HG03354 (cell line): Measurements from ENCODE around the gene TMEM253.

Experiments
- ATAC-seq: cut with Tn5 transposase; IDR thresholded peaks from one replicate; pipeline ENCODE4 v1.9.1; 2021; ENCODE audit warnings: mild to moderate bottlenecking; ENCODE audit not compliant: unreplicated experiment, poor library complexity, severe bottlenecking

TMEM253 gene

DNA sequence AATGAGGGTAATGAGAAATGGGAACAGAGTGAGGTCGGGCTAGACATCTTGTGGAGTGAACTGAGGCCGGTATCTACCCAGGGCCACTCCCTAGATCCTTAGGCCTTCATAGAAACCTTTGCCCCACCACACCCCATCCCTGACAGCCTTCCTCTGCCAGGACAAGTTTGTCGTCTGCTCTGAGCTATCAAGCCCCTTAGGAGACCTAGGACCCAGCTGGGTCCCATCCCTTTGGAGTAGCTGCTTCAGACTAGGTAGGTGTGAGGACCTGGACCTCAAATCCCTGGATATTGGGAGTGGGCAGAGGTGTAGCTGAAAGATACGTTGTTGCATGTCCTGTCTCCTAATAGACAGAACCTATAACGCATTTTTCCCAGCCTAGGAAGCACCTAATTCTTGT is at the start of gene TMEM253:
TSS of gene TMEM253 (plus strand) at position 136 of the 400 bp plus-strand sequence. CDS start 278 bp downstream, outside the sequence.
- no peak for ATAC-seq

- no peak for ATAC-seq
Measured at GRCh38 chr14:21053184-21054122, 47.4 kb upstream of the TMEM253 start.

GRCh38 chr14:21054123-21054767 is 46.6 kb upstream of the TMEM253 start:
- ATAC-seq: no peak

DNA sequence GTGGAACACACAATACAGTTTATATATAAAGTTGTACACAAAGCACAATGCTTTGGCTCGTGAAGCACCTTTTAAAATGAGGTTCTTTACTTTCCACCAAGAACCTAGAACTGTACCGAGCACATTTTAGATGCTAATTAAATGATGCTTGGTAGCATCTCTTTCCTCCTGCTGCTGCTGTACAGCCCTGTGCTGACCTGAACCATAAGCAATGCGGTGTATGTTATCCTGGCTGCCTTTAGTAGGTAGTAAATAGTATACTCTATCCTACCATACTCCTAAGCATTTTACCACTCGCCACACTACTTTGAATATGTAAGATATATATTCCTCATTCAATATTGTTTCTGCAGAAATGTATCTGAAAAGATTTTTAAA is 46.1 kb upstream of the TMEM253 start:
- no peak for ATAC-seq

GRCh38 chr14:21055432-21056117 is 45.3 kb upstream of the TMEM253 start:
- no peak for ATAC-seq

DNA sequence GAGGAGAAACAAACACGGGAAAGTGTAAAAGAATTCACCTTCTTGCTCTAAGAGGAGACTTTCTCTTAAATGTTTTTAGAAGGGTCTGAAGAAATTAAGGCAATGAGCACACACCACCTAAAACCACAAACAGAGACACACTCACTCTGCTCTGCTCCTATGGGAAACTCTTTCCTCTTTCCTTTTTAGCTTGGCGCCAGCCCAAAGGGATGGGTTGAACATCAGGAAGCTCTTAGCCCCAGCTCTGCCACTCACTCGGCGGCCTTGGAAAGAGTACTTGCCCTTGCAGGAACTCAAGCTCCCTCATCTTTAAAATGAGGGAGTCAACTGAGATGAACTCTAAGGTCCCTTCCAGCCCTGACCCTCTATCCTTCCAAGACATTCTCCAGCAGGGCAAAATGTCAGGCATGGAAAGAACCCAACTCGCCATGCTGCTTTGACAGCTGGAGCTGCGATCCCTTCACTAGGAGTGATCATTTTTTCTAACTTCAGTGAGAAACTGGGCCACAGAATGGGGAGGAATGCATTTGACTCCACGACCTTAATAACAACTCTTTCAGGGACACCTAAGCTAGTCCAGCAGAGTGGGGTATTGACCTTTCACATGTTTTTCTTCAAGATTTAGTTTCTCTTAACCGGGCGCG is 44.2 kb upstream of the TMEM253 start:
- ATAC-seq: no peak

DNA sequence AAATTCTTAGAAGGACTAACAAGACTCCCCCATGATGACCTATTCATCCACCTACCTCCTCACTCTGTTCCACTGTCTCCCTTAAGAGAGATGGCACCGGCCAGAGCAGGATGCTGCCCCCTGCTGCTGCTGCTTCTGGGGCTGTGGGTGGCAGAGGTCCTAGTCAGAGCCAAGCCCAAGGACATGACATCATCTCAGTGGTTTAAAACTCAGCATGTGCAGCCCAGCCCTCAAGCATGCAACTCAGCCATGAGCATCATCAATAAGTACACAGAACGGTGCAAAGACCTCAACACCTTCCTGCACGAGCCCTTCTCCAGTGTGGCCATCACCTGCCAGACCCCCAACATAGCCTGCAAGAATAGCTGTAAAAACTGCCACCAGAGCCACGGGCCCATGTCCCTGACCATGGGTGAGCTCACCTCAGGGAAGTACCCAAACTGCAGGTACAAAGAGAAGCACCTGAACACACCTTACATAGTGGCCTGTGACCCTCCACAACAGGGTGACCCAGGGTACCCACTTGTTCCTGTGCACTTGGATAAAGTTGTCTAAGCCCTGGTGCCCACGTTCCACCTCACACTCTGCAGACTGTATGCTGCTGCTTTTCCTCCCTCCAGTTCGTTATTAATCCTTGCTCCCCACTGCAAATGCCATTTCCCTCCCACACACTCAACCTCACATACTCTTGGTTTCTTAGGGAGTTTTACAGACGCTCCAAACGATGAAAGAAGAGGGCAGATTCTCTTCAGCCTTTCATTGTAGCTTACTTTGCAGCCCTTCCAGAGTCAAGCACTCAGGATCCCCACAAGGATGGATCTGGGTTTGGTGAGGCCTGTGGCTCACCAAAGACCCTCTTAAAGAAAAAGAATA is 42.8 kb upstream of the TMEM253 start, which contains the start of gene RNASE8:
TSS of gene RNASE8 (plus strand) at position 20 of the 873 bp plus-strand sequence. CDS start at position 91, 71 bp downstream.
- ATAC-seq: no peak

- no peak for ATAC-seq
Measured at GRCh38 chr14:21058903-21059302, 42.0 kb upstream of the TMEM253 start.

DNA sequence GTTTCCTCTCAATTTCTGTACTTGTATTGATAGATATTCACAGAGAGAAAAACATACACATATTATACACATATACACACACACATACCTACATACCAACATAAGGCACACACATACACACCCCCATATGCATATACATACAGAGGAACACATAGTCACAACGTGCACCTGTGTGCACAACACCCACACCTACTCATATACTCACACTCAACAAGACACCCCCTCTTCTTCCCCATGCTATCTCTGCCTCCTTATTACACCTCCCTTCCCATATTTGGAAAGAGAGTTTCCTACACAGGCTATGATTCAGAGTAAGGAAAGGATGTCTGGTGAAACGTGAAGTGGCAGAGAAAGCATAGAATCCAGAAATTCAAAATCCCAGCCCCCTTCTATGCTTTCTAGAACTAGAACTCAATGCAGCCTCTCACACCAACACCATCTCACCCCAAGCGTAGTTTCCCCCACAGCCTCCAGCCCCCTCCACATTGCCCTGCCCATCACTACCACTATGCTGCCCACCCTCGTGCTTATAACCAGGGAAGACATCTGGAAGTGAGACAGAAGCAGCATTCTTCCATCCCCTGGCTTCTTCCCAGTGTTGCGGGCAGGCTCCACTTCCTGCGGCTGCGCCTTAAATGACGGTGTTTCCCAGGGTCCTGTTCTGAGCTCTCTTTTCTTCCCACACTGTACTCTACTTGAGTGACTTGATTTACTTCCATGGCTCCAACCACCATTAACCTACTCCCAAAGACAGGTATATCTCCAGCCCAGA is 40.8 kb upstream of the TMEM253 start:
- ATAC-seq: no peak

- no peak for ATAC-seq
Measured at GRCh38 chr14:21060614-21061346, 40.1 kb upstream of the TMEM253 start.

- no peak for ATAC-seq
Measured at GRCh38 chr14:21061347-21061668, 39.6 kb upstream of the TMEM253 start.

DNA sequence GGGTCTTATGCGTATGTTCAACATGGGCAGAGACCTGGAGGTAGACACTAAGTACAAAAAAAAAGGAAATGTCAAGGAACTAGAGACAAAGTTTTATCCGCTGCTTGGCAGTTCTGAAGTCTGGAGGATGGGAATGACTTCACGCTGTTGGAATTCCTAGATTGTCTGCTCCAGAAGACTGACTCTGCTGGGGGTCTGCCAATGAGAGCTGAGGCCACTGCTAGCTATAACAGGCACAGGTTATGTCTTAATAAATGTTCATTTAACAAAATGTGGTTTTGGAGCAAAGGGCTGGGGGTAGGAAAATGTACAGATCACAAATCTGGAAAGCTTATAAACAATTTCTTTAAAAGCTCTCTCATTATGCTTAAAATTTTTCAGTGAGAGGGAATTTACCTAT is 37.4 kb upstream of the TMEM253 start:
- no peak for ATAC-seq

DNA sequence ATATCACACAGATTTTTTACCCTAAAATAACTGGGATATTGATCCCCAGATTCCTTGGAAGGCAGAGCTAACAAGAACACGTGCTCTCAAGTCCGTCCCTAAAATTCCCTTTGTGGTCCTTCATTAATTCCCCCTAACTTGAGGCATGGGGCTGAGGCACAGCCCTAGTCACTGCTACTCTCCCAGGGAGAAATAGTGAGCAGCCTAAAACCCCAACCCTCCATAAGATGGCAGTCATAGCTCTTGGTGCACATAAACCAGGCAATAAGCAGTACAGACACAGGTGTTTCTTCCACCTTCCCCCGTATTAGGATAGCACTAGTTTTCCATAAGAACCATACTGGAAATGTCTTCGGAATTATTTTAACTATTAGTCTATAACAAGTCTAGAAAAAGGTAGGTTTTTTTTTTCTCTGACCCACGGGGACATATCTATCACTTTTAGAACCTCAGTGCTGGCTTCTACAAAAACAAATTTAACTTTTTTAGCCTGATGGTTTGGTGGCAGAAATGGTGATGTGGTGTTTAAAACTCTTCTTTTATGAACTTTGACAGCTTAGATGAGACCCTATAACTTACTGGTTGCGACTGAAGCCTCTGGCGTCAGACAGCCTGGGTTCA is 33.9 kb upstream of the TMEM253 start:
- ATAC-seq: no peak

- ATAC-seq: no peak
Measured at GRCh38 chr14:21068521-21069387, 32.1 kb upstream of the TMEM253 start.

DNA sequence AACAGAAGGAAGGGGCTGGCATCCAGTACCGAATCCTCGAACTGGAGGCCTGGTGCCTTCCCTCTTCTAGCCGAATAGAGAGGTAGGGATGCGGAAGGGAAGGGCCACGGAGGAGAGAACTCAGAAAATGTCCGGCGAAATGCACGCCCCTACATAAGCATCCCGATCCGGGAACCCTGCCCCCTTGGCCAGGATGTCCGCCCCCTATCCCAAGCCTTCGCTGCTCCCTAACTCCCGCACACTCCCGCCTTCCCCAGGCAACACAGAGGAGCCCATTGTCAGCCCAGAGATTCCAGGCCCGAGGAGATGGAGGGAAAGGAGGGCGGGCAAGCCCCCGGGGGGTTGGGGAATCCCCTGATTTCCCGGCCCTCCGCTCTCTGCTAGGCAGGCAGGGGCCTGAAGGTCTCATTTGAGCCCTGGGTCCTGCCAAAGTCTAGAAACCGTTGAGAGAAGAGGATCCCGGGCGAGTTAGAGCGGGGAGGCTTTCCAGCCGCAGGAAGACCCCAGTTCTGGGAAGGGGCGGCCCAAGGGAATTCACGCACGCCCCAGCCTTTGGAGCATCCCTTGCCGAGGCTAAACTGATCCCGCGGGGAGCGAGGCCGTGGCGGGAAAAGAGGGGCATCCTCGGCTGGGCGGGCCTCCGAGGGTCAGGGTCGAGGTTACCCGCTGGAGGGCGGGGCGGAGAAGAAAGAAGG is 31.3 kb upstream of the TMEM253 start:
- ATAC-seq: no peak

DNA sequence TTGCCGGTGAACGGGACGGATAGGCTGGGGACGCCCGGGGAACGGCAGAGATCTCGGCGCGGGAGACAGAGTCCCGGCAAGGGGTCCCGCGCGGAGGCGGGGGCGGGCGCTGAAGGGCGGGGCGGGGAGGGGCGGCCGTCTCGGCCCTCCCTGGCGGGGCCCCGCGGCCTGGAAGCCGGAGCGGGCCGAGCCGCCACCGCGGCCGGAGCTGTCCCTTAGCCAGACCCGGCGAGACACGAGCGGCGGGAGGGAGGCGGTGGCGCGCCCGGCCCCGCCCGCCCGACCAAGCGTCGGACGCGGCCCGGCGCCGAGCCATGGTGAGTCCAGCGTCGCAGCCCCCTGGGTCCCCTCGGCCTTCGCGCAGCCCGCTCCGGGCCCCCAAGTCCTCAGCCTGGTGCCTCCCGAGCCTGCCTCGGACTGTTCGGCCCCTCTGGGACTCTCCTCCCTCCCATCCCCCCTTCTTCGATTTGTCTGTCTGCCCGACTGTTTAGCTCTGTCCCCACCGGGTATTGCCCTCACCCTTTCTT is 30.7 kb upstream of the TMEM253 start, which contains the start of gene ARHGEF40:
TSS of gene ARHGEF40 (plus strand) at position 222 of the 527 bp plus-strand sequence. CDS start at position 315, 93 bp downstream.
- ATAC-seq: no peak
